ENCODE measurements around the gene MAGI2.

GRCh38 chr7:78346827-78347226 lies 1106.6 kb downstream of the MAGI2 start:
- no peak for TF ChIP-seq POLR2A (IDR thresholded peaks at IDR 0.05)
- TF ChIP-seq CTCF (IDR thresholded peaks at IDR 0.05), result no peak
- no peak for TF ChIP-seq POLR2AphosphoS5 (IDR thresholded peaks at IDR 0.05)
- no peak for TF ChIP-seq EP300 (IDR thresholded peaks at IDR 0.05)

All from suprapubic skin (tissue), 4 donors.